Measurements from ENCODE around the gene B3GALT4.

Gene B3GALT4

GRCh38 chr6:33299237-33299944 is 22.5 kb downstream of the B3GALT4 start:
- no peak for FAIRE-seq
- peak; percentile 78 for DNase-seq (ENCODE audit: insufficient read length, low spot score)
- peak; percentile 64 for TF ChIP-seq CTCF (IDR thresholded peaks at IDR 0.05; ENCODE audit: insufficient read depth, missing control alignments)

GRCh38 chr6:33301877-33302276 is 25.0 kb downstream of the B3GALT4 start:
- DNase-seq (ENCODE audit: insufficient read length, low spot score): no peak
- FAIRE-seq: no peak
- TF ChIP-seq CTCF (IDR thresholded peaks at IDR 0.05; ENCODE audit: insufficient read depth, missing control alignments): no peak

GRCh38 chr6:33304216-33304615 is 27.3 kb downstream of the B3GALT4 start:
- FAIRE-seq (no peak), DNase-seq (ENCODE audit: insufficient read length, low spot score) (no peak)
- TF ChIP-seq CTCF (IDR thresholded peaks at IDR 0.05; ENCODE audit: insufficient read depth, missing control alignments): no peak

- FAIRE-seq (no peak), DNase-seq (ENCODE audit: insufficient read length, low spot score) (no peak)
- TF ChIP-seq CTCF (IDR thresholded peaks at IDR 0.05; ENCODE audit: insufficient read depth, missing control alignments): no peak
These were observed 28.1 kb downstream of the B3GALT4 start for GRCh38 chr6:33305052-33305451.

- no peak for FAIRE-seq
- DNase-seq (ENCODE audit: insufficient read length, low spot score): no peak
- no peak for TF ChIP-seq CTCF (IDR thresholded peaks at IDR 0.05; ENCODE audit: insufficient read depth, missing control alignments)
These were observed 29.4 kb downstream of the B3GALT4 start for GRCh38 chr6:33306356-33306755.

- TF ChIP-seq CTCF (IDR thresholded peaks at IDR 0.05; ENCODE audit: insufficient read depth, missing control alignments): no peak
- no peak for FAIRE-seq
- peak; percentile 68 for DNase-seq (ENCODE audit: insufficient read length, low spot score)
These were observed 35.6 kb downstream of the B3GALT4 start for GRCh38 chr6:33312361-33313104.

All from D721Med (cell line).